Fibroblast of lung (primary cell): ENCODE results near the gene MICB. TPM values are rescaled to one million over a fixed set of nuclear protein-coding genes. Genes with fewer than 3 reads are reported as not detected.

Experiments
- DNase-seq, 2 donors: peaks; one replicate each; pipeline versions ENCODE4 v3.0.0 to v3.0.0-alpha.2; 2010; ENCODE audit warnings: low read depth in 2 of 2
- H2AFZ ChIP-seq: 2 replicates; pipeline ENCODE4 v1.5.1; 2012; ENCODE audit warnings: low read length, control low read depth, inconsistent platforms
- H3K27ac ChIP-seq: 2 replicates; pipeline ENCODE4 v1.5.1; 2011; ENCODE audit warnings: low read length, control low read depth; ENCODE audit not compliant: insufficient read depth
- H3K27me3 ChIP-seq: 2 replicates; pipeline ENCODE4 v1.5.1; 2011; ENCODE audit warnings: mild to moderate bottlenecking, low read length; ENCODE audit not compliant: control insufficient read depth, insufficient read depth
- H3K36me3 ChIP-seq: 2 replicates; pipeline ENCODE4 v1.5.1; 2011; ENCODE audit warnings: low read length; ENCODE audit not compliant: control insufficient read depth, insufficient read depth
- H3K4me1 ChIP-seq: 2 replicates; pipeline ENCODE4 v1.5.1; 2011; ENCODE audit warnings: low read length; ENCODE audit not compliant: control insufficient read depth, insufficient read depth; ENCODE audit errors: extremely low read depth
- H3K4me2 ChIP-seq: 2 replicates; pipeline ENCODE4 v1.5.1; 2011; ENCODE audit warnings: low read length, control low read depth; ENCODE audit not compliant: insufficient read depth; ENCODE audit errors: extremely low read depth
- H3K4me3 ChIP-seq, 4 experiments: fragments of 200-600 bp in 1 of 4; sonication (generic) in 1 of 4; replicated peaks in 1 of 4; 2 replicates each; pipeline ENCODE4 v1.5.1; 2011 to 2016; ENCODE audit warnings: low read length in 4 of 4, low read depth in 3 of 4, mild to moderate bottlenecking in 3 of 4, control low read depth in 2 of 4, inconsistent platforms in 1 of 4, mixed read lengths in 1 of 4; ENCODE audit not compliant: insufficient read depth in 1 of 4; ENCODE audit errors: control extremely low read depth in 1 of 4
- H3K79me2 ChIP-seq: 2 replicates; pipeline ENCODE4 v1.5.1; 2012; ENCODE audit warnings: mild to moderate bottlenecking, low read length, inconsistent platforms; ENCODE audit not compliant: control insufficient read depth, insufficient read depth
- H3K9ac ChIP-seq: 2 replicates; pipeline ENCODE4 v1.5.1; 2011; ENCODE audit warnings: mild to moderate bottlenecking, low read length, control low read depth; ENCODE audit not compliant: insufficient read depth
- H3K9me3 ChIP-seq: 2 replicates; pipeline ENCODE4 v1.5.1; 2012; ENCODE audit warnings: low read depth, low read length; ENCODE audit not compliant: control insufficient read depth, insufficient read depth
- H4K20me1 ChIP-seq: 2 replicates; pipeline ENCODE4 v1.5.1; 2011; ENCODE audit warnings: low read length; ENCODE audit not compliant: control insufficient read depth, insufficient read depth; ENCODE audit errors: extremely low read depth
- CTCF ChIP-seq, 2 donors: IDR thresholded peaks in 1 of 2; conservative IDR thresholded peaks in 1 of 2; 1 replicate in 1 of 2; 2 replicates in 1 of 2; pipeline ENCODE4 v1.5.1; 2011 to 2012; ENCODE audit warnings: low read length in 2 of 2, control low read depth in 1 of 2, inconsistent platforms in 1 of 2, low read depth in 1 of 2, mild to moderate bottlenecking in 1 of 2
- EZH2 ChIP-seq: IDR thresholded peaks from 2 replicates; pipeline ENCODE4 v1.5.1; 2012; ENCODE audit warnings: low read length, control low read depth, mild to moderate bottlenecking; ENCODE audit errors: missing control alignments
- polyA plus RNA-seq, 2 donors: library from polyadenylated mRNA; depleted of rRNA in 1 of 2; stranded (reverse) in 1 of 2; unstranded in 1 of 2; fragments of >200 nt; gene quantifications; 2 replicates each; pipeline ENCODE4 v1.2.1, GENCODE V29; 2011 to 2012; ENCODE audit warnings: missing spikeins in 1 of 2
- total RNA-seq: library from RNA; depleted of rRNA; stranded (reverse); fragments of >200 nt; gene quantifications from 2 replicates; pipeline ENCODE4 v1.2.1, GENCODE V29; 2014

The MICB gene
- total and polyA plus RNA-seq, 2 donors (not counting 1 experiment from before 2014, with no cell fraction given) = 17.2 to 18.6 TPM

DNA sequence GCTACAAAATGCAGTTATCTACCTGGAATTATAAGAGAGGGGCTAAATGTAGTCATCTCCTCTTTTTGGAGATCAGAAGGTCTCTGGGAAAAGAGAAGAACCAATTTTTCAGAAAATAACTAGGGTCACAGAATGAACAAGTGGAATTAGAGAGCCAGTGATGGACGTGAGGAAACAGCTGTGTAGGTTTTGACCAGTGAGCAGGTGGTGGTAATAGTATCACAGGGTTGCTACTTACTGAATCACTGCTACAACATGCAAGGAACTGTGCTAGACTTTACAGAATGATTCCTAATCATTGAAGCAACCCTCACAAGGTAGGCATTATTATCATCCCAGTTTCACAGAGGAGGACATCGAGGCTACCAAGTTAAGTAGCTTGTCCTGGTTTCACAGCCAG, 46.7 kb downstream of the MICB start:
- Histone ChIP-seq H3K27me3 (no peaks in the 10 kb centered on the region), H3K4me3 (no peak overlapping the region), H3K4me2 (no peak overlapping the region), H3K79me2 (peaks cover 30% of the 10 kb centered on the region), H4K20me1 (no peaks in the 10 kb centered on the region), H3K36me3 (no peaks in the 10 kb centered on the region), H3K4me1 (peaks cover 6% of the 10 kb centered on the region), H3K9ac (no peak overlapping the region), H3K27ac (no peak overlapping the region), H3K9me3 (no peaks in the 10 kb centered on the region), H2AFZ (no peak overlapping the region)
- TF ChIP-seq EZH2 (no peak), CTCF (conservative IDR thresholded peaks at IDR 0.05 in 1 of 2, IDR thresholded peaks at IDR 0.05 in 1 of 2; ENCODE audit: low read depth in 1 of 2, low read length in 2 of 2) (no peak)
- DNase-seq = no peak

GRCh38 chr6:31545291-31545690, 47.3 kb downstream of the MICB start:
- no peak overlapping the region for H2AFZ ChIP-seq
- no peak overlapping the region for H3K27ac ChIP-seq
- H3K9ac ChIP-seq = no peak overlapping the region
- H4K20me1 ChIP-seq = no peaks in the 10 kb centered on the region
- peaks cover 23% of the 10 kb centered on the region for H3K79me2 ChIP-seq
- TF ChIP-seq CTCF (conservative IDR thresholded peaks at IDR 0.05 in 1 of 2, IDR thresholded peaks at IDR 0.05 in 1 of 2; ENCODE audit: low read depth in 1 of 2, low read length in 2 of 2) (no peak), EZH2 (no peak)
- no peak for DNase-seq
- no peaks in the 10 kb centered on the region for H3K27me3 ChIP-seq
- H3K4me2 ChIP-seq = no peak overlapping the region
- no peaks in the 10 kb centered on the region for H3K9me3 ChIP-seq
- no peaks in the 10 kb centered on the region for H3K36me3 ChIP-seq
- H3K4me3 ChIP-seq = peak overlapping the region in 1 of 4 experiments; percentile 71
- peaks cover 6% of the 10 kb centered on the region for H3K4me1 ChIP-seq

DNA sequence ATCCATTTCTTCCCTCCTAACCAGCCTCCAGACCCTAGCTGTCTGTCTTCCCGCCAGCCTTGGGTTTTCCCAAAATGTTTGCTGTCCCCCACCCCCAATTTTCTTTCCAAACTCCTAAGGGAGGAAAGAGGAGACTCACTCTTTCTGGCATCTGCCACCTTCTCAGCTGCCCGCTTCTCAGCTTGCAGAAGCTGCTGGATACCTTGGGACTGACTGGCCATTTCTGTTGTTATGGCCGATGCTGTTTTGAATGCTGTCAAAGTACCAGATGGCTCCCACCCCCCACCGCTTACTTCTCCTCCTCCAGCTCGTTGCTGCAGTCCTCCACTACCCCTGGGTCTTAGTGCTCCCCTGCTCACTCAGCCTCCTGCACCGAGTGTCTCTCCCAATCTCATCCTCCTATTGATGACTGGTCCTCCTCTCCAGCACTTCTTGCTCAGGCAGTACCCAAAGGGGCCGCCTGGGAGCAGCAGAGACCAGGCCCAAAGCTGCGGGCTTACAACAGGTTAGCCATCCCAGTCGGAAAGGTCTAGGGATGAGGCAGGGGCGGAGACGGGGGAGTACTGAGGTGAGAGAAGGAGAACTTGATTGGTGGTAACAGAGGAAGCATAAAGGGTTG, 48.5 kb downstream of the MICB start, which contains the start of gene ATP6V1G2:
TSS of gene ATP6V1G2 (minus strand) at position 270 of the 619 bp plus-strand sequence. CDS start at position 221, 49 bp downstream.
- H3K4me3 ChIP-seq = peak within 1 kb of the TSS; percentile 51 to 76 (median 67)
- no peaks in the 10 kb centered on the region for H4K20me1 ChIP-seq
- H3K27ac ChIP-seq = peak within 1 kb of the TSS; percentile 87
- H3K79me2 ChIP-seq = peaks cover 12% of the 10 kb centered on the region
- H2AFZ ChIP-seq = peak within 1 kb of the TSS; percentile 93
- peaks cover 6% of the 10 kb centered on the region for H3K4me1 ChIP-seq
- no peak within 1 kb of the TSS for H3K9ac ChIP-seq
- no peak for TF ChIP-seq EZH2
- peak; percentile 98 to 99 for TF ChIP-seq CTCF (conservative IDR thresholded peaks at IDR 0.05 in 1 of 2, IDR thresholded peaks at IDR 0.05 in 1 of 2; ENCODE audit: low read depth in 1 of 2, low read length in 2 of 2)
- H3K27me3 ChIP-seq = no peaks in the 10 kb centered on the region
- no peaks in the 10 kb centered on the region for H3K36me3 ChIP-seq
- peak; percentile 88 to 97 for DNase-seq
- H3K9me3 ChIP-seq = no peaks in the 10 kb centered on the region
- peak within 1 kb of the TSS; percentile 87 for H3K4me2 ChIP-seq
